WTC11 (cell line): ENCODE measurements around the gene VTA1. TPM values are rescaled to one million over a fixed set of nuclear protein-coding genes. Genes with fewer than 3 reads are reported as not detected.

ENCODE experiments used
- ATAC-seq: fragments of 200-7000 bp; cut with Tn5 transposase; 2 replicates; pipeline ENCODE4 v1.10.0; 2021; ENCODE audit warnings: mild to moderate bottlenecking, moderate library complexity
- CTCF ChIA-PET: fragments of 300-600 bp; sonication (Branson Sonifier 250); formaldehyde crosslinking; loops from one replicate; lab custom pipeline; 2021; ENCODE audit warnings: antibody characterized with exemption; lab: Charles Lee
- POLR2A ChIA-PET: fragments of 350-600 bp; sonication (Branson Sonifier 250); formaldehyde crosslinking; loops from one replicate; lab custom pipeline; 2021; ENCODE audit warnings: antibody characterized with exemption; lab: Charles Lee
- DNase-seq: peaks from one replicate; pipeline ENCODE4 v3.0.0; 2021; ENCODE audit warnings: low spot score
- H3K27ac Mint-ChIP-seq: 2 replicates; pipeline ENCODE4 v1.8.0; 2021; ENCODE audit warnings: mixed read lengths
- H3K27me3 Mint-ChIP-seq: 2 replicates; pipeline ENCODE4 v1.8.0; 2021; ENCODE audit warnings: low read depth, mild to moderate bottlenecking, moderate library complexity, mixed read lengths
- H3K36me3 Mint-ChIP-seq: 2 replicates; pipeline ENCODE4 v1.8.0; 2021; ENCODE audit warnings: mixed read lengths
- H3K4me1 Mint-ChIP-seq: 2 replicates; pipeline ENCODE4 v1.8.0; 2022; ENCODE audit warnings: mixed read lengths
- H3K4me3 Mint-ChIP-seq: 2 replicates; pipeline ENCODE4 v1.8.0; 2021; ENCODE audit warnings: mild to moderate bottlenecking, moderate library complexity, mixed read lengths
- H3K9me3 Mint-ChIP-seq: 2 replicates; pipeline ENCODE4 v1.8.0; 2021; ENCODE audit warnings: mixed read lengths
- ATF3 ChIP-seq: sonication (generic); formaldehyde crosslinking; conservative IDR thresholded peaks from 2 replicates; pipeline ENCODE4 v1.8.1; 2022; ENCODE audit warnings: mild to moderate bottlenecking, missing genetic modification reagents
- CREB1 ChIP-seq: sonication (generic); formaldehyde crosslinking; IDR thresholded peaks from 2 replicates; pipeline ENCODE4 v1.8.0; 2023; ENCODE audit warnings: mild to moderate bottlenecking, missing genetic modification reagents
- E2F5 ChIP-seq: sonication (generic); formaldehyde crosslinking; IDR thresholded peaks from 2 replicates; pipeline ENCODE4 v1.8.1; 2022; ENCODE audit warnings: mild to moderate bottlenecking, moderate library complexity, missing genetic modification reagents
- EMX1 ChIP-seq: fragments of 250-450 bp; sonication (Bioruptor Pico); IDR thresholded peaks from 2 replicates; pipeline ENCODE4 v1.8.0; 2021; ENCODE audit warnings: mild to moderate bottlenecking
- FOXK1 ChIP-seq: sonication (generic); formaldehyde crosslinking; IDR thresholded peaks from 2 replicates; pipeline ENCODE4 v1.8.0; 2022; ENCODE audit warnings: mild to moderate bottlenecking, moderate library complexity, missing genetic modification reagents
- HMGA2 ChIP-seq: fragments of 250-450 bp; sonication (Bioruptor Pico); IDR thresholded peaks from 2 replicates; pipeline ENCODE4 v1.4.0; 2021; ENCODE audit warnings: mild to moderate bottlenecking, moderate library complexity
- KAT7 ChIP-seq: sonication (generic); formaldehyde crosslinking; IDR thresholded peaks from 2 replicates; pipeline ENCODE4 v1.8.1; 2023; ENCODE audit warnings: missing genetic modification reagents, mild to moderate bottlenecking, borderline replicate concordance
- MLX ChIP-seq: sonication (generic); formaldehyde crosslinking; IDR thresholded peaks from 2 replicates; pipeline ENCODE4 v1.8.1; 2023; ENCODE audit warnings: mild to moderate bottlenecking, missing genetic modification reagents, moderate library complexity
- NFE2L1 ChIP-seq: sonication (generic); formaldehyde crosslinking; IDR thresholded peaks from 2 replicates; pipeline ENCODE4 v1.8.1; 2023; ENCODE audit warnings: missing genetic modification reagents
- NR1H2 ChIP-seq: sonication (generic); formaldehyde crosslinking; IDR thresholded peaks from 2 replicates; pipeline ENCODE4 v1.9.0; 2021; ENCODE audit warnings: mild to moderate bottlenecking, moderate library complexity, missing genetic modification reagents
- NR3C1 ChIP-seq: sonication (generic); formaldehyde crosslinking; conservative IDR thresholded peaks from 2 replicates; pipeline ENCODE4 v1.8.1; 2023; ENCODE audit warnings: low read depth, mild to moderate bottlenecking, missing genetic modification reagents
- SP1 ChIP-seq: sonication (generic); formaldehyde crosslinking; conservative IDR thresholded peaks from 2 replicates; pipeline ENCODE4 v1.8.1; 2022; ENCODE audit warnings: missing genetic modification reagents
- USF1 ChIP-seq: sonication (generic); formaldehyde crosslinking; IDR thresholded peaks from 2 replicates; pipeline ENCODE4 v1.8.0; 2022; ENCODE audit warnings: mild to moderate bottlenecking, missing genetic modification reagents
- ZBTB43 ChIP-seq: sonication (generic); formaldehyde crosslinking; IDR thresholded peaks from 2 replicates; pipeline ENCODE4 v1.8.1; 2023; ENCODE audit warnings: mild to moderate bottlenecking, missing genetic modification reagents
- ZNF121 ChIP-seq: sonication (generic); formaldehyde crosslinking; IDR thresholded peaks from 2 replicates; pipeline ENCODE4 v1.8.0; 2023; ENCODE audit warnings: missing genetic modification reagents
- ZNF138 ChIP-seq: sonication (generic); formaldehyde crosslinking; conservative IDR thresholded peaks from 2 replicates; pipeline ENCODE4 v1.8.1; 2022; ENCODE audit warnings: mild to moderate bottlenecking, moderate library complexity, missing genetic modification reagents
- ZNF281 ChIP-seq: sonication (generic); formaldehyde crosslinking; IDR thresholded peaks from 2 replicates; pipeline ENCODE4 v1.8.0; 2023; ENCODE audit warnings: mild to moderate bottlenecking, missing genetic modification reagents
- ZNF317 ChIP-seq: sonication (generic); formaldehyde crosslinking; IDR thresholded peaks from 2 replicates; pipeline ENCODE4 v1.8.1; 2023; ENCODE audit warnings: low read depth, mild to moderate bottlenecking, moderate library complexity, missing genetic modification reagents, borderline replicate concordance
- ZNF425 ChIP-seq: fragments of 250-450 bp; sonication (Bioruptor Pico); conservative IDR thresholded peaks from 2 replicates; pipeline ENCODE4 v1.9.0; 2021; ENCODE audit warnings: mild to moderate bottlenecking
- total RNA-seq: library from RNA; stranded (reverse); gene quantifications from 3 replicates; pipeline ENCODE4 v1.2.3, GENCODE V29; 2021

VTA1 gene
- total RNA-seq, 1 experiment from 2014 or later, result 55.4 TPM

- H3K27ac Mint-ChIP-seq, result no peak overlapping the region
- ATAC-seq (no peak), DNase-seq (no peak)
- TF ChIP-seq HMGA2 (CRISPR knock-in tag), result no peak
- no peak overlapping the region for H3K4me3 Mint-ChIP-seq
- peaks cover 55% of the 10 kb centered on the region for H3K36me3 Mint-ChIP-seq
- CTCF ChIA-PET, result no interaction called here
- H3K27me3 Mint-ChIP-seq, result no peaks in the 10 kb centered on the region
- no peaks in the 10 kb centered on the region for H3K4me1 Mint-ChIP-seq
- peaks cover 37% of the 10 kb centered on the region for H3K9me3 Mint-ChIP-seq
- POLR2A ChIA-PET, result no interaction called here
Observed at GRCh38 chr6:142210606-142211005, 63.5 kb downstream of the VTA1 start.

- peaks cover 37% of the 10 kb centered on the region for H3K9me3 Mint-ChIP-seq
- ATAC-seq, result no peak
- CTCF ChIA-PET, result no interaction called here
Observed at GRCh38 chr6:142213402-142213801, 66.3 kb downstream of the VTA1 start.

GRCh38 chr6:142218446-142218845 is 71.4 kb downstream of the VTA1 start:
- Mint-ChIP-seq H3K9me3 (peaks cover 11% of the 10 kb centered on the region), H3K27ac (no peak overlapping the region), H3K4me3 (no peak overlapping the region), H3K36me3 (peaks cover 13% of the 10 kb centered on the region), H3K27me3 (no peaks in the 10 kb centered on the region), H3K4me1 (no peaks in the 10 kb centered on the region)
- ChIA-PET POLR2A (no interaction called here), CTCF (interaction anchor here (1.1 kb wide), 1 partner anchor 11 kb away, joined by 3 read pairs; no protein-coding TSS in a partner anchor)
- no peak for DNase-seq
- no peak for ATAC-seq
- TF ChIP-seq FOXK1 (CRISPR knock-in tag) (no peak), MLX (CRISPR knock-in tag) (no peak), ZNF425 (CRISPR knock-in tag) (no peak), ZBTB43 (CRISPR knock-in tag) (no peak), EMX1 (CRISPR knock-in tag) (no peak), ZNF121 (no peak)

More at GRCh38 chr6:142213402-142213801, 66.3 kb downstream of the VTA1 start:
- Mint-ChIP-seq H3K4me1 (no peaks in the 10 kb centered on the region), H3K27me3 (no peaks in the 10 kb centered on the region), H3K27ac (no peak overlapping the region), H3K36me3 (peaks cover 50% of the 10 kb centered on the region), H3K4me3 (no peak overlapping the region)
- no peak for DNase-seq
- POLR2A ChIA-PET, result no interaction called here
- TF ChIP-seq SP1 (CRISPR knock-in tag) (no peak), KAT7 (CRISPR knock-in tag) (no peak), ZNF317 (no peak), ATF3 (CRISPR knock-in tag) (no peak), ZBTB43 (CRISPR knock-in tag) (no peak), NR3C1 (CRISPR knock-in tag) (no peak), E2F5 (no peak), NFE2L1 (CRISPR knock-in tag) (no peak), NR1H2 (CRISPR knock-in tag) (no peak), ZNF281 (CRISPR knock-in tag) (no peak), ZNF138 (CRISPR knock-in tag) (no peak), CREB1 (CRISPR knock-in tag) (no peak), USF1 (CRISPR knock-in tag) (no peak)
- TF ChIP-seq, all 79 proteins: peak for 0
